Eye (tissue), 1 donor: ENCODE results near the gene EDNRB.
"Not testable (repeated sequence)": the region's sequence is repeated elsewhere in the genome, so short reads cannot be mapped to it uniquely, and the experiment has no call there.

Source experiments
- DNase-seq: peaks from one replicate; pipeline ENCODE4 v3.0.0-alpha.2; 2015

The EDNRB gene

GRCh38 chr13:77896536-77896935, 22.1 kb downstream of the EDNRB start:
- no peak for DNase-seq

DNA sequence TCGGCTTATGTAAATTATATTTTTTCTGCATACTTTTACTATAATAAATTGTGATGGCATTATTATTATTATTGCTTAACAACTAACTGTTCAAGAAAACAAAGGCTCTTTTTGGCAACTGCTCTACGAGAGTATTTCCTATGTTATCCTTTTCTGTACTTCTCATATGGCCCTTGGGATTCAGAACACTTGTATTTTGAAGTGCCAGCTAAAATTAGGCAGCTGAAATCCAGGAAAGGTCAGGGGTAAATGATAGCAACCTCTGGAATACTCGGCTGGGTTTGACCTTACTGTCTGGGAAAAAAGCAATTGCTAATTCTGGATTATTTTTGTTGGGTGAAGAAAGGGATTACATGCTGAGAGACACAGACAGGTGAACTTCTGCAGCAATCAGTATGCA, 23.9 kb downstream of the EDNRB start:
- DNase-seq = no peak

- no peak for DNase-seq
Observed at GRCh38 chr13:77893066-77893465, 25.6 kb downstream of the EDNRB start.

DNA sequence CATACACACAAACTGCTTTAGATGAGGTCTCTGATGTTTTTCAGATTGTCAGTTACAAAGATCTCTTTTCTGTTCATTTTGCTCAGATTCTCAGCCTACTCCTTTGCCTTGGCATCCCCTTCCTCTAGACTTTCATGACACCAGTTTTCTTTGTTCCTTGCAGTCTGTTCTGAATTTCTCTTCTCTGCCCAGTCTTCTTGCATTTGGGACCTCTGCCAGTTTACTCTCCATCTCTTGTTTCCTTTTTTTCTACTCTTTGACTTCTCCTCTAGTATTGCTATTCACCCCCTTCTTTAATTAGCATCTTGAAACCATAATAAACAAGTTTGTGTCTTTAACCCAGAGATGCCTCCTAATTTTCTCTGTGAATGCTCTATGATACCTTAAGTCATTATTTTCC, 26.1 kb downstream of the EDNRB start:
- DNase-seq = no peak

DNA sequence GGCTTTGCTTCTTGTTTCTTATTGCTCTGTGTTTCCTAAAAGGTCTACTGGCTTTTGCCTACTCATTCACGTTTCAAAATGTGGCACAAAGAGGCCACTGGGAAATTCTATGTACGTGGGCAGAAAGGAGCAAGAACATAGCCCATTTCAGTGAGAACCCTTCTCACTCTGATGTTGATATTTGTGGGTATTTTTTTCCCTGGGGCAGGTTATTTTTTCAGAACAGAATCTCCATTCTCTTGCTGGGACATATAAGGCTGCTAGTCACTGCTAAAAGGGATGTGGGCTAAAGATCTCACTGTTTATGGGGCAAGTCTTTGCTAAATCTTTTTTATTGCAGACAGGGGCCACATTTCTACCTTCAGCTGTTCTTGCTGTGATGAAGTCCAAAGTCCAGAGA, 27.1 kb downstream of the EDNRB start:
- no peak for DNase-seq

- DNase-seq = no peak
Observed at GRCh38 chr13:77891041-77891440, 27.6 kb downstream of the EDNRB start.

GRCh38 chr13:77883328-77883727, 35.3 kb downstream of the EDNRB start:
- no peak for DNase-seq

- no peak for DNase-seq
Observed at GRCh38 chr13:77878190-77878589, 40.4 kb downstream of the EDNRB start.

DNA sequence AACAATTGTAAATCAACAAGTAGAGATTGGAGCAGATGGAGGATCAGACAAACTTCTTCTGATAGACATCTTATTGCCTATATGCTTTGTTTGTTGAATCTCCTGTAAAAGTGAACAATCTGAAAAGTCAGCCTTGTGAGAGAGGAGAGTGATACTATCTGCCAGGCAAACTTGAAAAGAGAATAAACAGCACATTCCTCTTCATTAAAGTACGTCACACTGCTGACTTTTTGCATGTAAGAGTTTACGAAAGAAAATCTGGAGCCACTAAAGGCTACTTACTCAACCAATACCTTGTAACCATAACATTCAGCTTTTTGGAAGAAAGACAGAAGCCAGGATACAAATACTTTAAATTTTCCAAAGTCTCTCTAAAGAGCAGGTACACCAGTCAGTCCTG, 42.5 kb downstream of the EDNRB start:
- DNase-seq = no peak

- no peak for DNase-seq
Observed at GRCh38 chr13:77874406-77874805, 44.2 kb downstream of the EDNRB start.

GRCh38 chr13:77872995-77873394, 45.6 kb downstream of the EDNRB start:
- DNase-seq = no peak

DNA sequence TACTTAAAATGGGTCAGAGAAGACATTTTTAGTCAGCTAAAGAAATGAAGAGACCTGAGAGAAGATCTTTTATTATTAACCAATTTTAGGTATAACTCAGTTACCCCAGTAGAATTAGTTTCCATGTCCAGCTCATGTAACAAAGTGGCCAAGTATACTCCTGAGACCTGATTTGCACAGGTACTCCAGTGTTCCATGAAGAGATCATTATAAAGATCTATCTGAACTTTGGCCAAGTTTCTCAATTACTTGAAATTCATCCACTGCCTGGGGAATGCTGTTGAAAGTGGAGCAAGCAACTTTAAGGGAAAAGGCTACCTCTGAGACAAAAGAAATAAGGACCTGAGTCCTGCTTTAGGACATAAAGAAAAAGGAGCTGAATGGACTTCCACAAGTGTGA, 47.0 kb downstream of the EDNRB start:
- no peak for DNase-seq

- DNase-seq = no peak
Observed at GRCh38 chr13:77868717-77869116, 49.9 kb downstream of the EDNRB start.

GRCh38 chr13:77866971-77867370, 51.7 kb downstream of the EDNRB start:
- DNase-seq = no peak

- DNase-seq = no peak
Observed at GRCh38 chr13:77865622-77866021, 53.0 kb downstream of the EDNRB start.

- no peak for DNase-seq
Observed at GRCh38 chr13:77863144-77863543, 55.5 kb downstream of the EDNRB start.

- DNase-seq = no peak
Observed at GRCh38 chr13:77861741-77862140, 56.9 kb downstream of the EDNRB start.

GRCh38 chr13:77860507-77860981, 58.1 kb downstream of the EDNRB start:
- peak; percentile 26 for DNase-seq

- no peak for DNase-seq
Observed at GRCh38 chr13:77859450-77859849, 59.2 kb downstream of the EDNRB start.

DNA sequence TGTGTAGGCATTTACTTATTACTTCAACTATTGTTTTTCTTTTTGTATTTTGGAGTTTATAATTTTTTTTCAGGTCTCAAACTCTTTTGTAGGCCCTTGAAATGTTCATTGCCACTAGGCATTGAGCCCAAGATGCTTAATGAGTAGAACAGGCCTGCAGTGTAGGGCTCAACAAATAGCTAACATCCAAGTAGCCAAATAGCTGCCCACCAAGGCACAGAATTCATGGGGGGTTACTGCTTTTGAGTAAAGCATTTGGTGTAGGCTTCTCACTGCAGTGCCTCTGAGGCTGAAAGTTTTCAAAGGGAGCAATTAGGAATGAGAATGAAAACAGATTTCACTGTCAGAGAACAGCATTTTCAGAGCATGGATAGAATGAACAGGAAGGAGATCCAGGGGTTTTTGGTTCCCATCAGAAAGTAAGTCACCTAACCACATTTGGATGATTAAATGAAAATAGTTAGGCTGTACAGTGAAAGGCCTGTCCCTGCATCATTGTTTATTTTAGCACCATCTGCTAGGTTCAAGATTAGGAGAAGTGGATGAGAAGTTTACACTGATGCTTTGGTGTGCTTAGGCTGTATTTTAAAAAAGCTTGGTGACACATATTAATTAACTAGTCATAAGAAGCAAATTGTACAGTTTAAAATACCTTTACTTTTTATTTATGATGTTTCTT, 61.0 kb downstream of the EDNRB start:
- no peak for DNase-seq

DNA sequence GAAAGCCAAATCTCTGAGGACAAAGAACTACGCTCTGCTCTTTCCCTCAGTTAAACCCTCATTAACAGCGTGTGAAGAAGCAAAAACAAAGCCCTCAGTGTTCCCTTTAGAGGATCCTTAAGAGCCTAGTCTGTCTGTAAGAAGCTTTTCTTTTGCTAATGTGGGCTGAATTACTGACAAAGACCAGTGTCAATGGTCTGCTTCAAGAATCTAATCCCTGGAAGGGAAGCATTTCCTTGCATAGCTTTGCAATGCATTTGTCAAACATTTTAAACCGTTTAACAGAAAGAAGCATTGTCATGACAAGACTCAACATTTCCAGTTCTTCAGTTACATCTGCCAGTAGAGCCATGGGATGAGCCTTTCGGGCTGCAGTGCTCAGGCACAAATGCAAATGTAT, 64.9 kb downstream of the EDNRB start:
- peak; percentile 81 for DNase-seq

- DNase-seq = not testable (repeated sequence)
Observed at GRCh38 chr13:77848050-77848449, 70.6 kb downstream of the EDNRB start.

- no peak for DNase-seq
Observed at GRCh38 chr13:77846173-77846572, 72.5 kb downstream of the EDNRB start.
